WTC11 (cell line): ENCODE measurements around the gene CEP85L. TPM values are rescaled to one million over a fixed set of nuclear protein-coding genes. Genes with fewer than 3 reads are reported as not detected.

Experiments used
- ATAC-seq: fragments of 200-7000 bp; cut with Tn5 transposase; 2 replicates; pipeline ENCODE4 v1.10.0; 2021; ENCODE audit warnings: mild to moderate bottlenecking, moderate library complexity
- CTCF ChIA-PET: fragments of 300-600 bp; sonication (Branson Sonifier 250); formaldehyde crosslinking; loops from one replicate; lab custom pipeline; 2021; ENCODE audit warnings: antibody characterized with exemption; lab: Charles Lee
- POLR2A ChIA-PET: fragments of 350-600 bp; sonication (Branson Sonifier 250); formaldehyde crosslinking; loops from one replicate; lab custom pipeline; 2021; ENCODE audit warnings: antibody characterized with exemption; lab: Charles Lee
- DNase-seq: peaks from one replicate; pipeline ENCODE4 v3.0.0; 2021; ENCODE audit warnings: low spot score
- H3K27ac Mint-ChIP-seq: 2 replicates; pipeline ENCODE4 v1.8.0; 2021; ENCODE audit warnings: mixed read lengths
- H3K27me3 Mint-ChIP-seq: 2 replicates; pipeline ENCODE4 v1.8.0; 2021; ENCODE audit warnings: low read depth, mild to moderate bottlenecking, moderate library complexity, mixed read lengths
- H3K36me3 Mint-ChIP-seq: 2 replicates; pipeline ENCODE4 v1.8.0; 2021; ENCODE audit warnings: mixed read lengths
- H3K4me1 Mint-ChIP-seq: 2 replicates; pipeline ENCODE4 v1.8.0; 2022; ENCODE audit warnings: mixed read lengths
- H3K4me3 Mint-ChIP-seq: 2 replicates; pipeline ENCODE4 v1.8.0; 2021; ENCODE audit warnings: mild to moderate bottlenecking, moderate library complexity, mixed read lengths
- H3K9me3 Mint-ChIP-seq: 2 replicates; pipeline ENCODE4 v1.8.0; 2021; ENCODE audit warnings: mixed read lengths
- ATF1 ChIP-seq: sonication (generic); formaldehyde crosslinking; IDR thresholded peaks from 2 replicates; pipeline ENCODE4 v1.8.1; 2023; ENCODE audit warnings: mild to moderate bottlenecking, moderate library complexity, missing genetic modification reagents
- ETV6 ChIP-seq: sonication (generic); formaldehyde crosslinking; IDR thresholded peaks from 2 replicates; pipeline ENCODE4 v1.8.1; 2022; ENCODE audit warnings: mild to moderate bottlenecking, missing genetic modification reagents
- GRHL2 ChIP-seq: fragments of 250-450 bp; sonication (Bioruptor Pico); IDR thresholded peaks from 2 replicates; pipeline ENCODE4 v1.8.0; 2022; ENCODE audit warnings: mild to moderate bottlenecking, moderate library complexity; ENCODE audit not compliant: insufficient replicate concordance, severe bottlenecking
- HMGXB4 ChIP-seq: sonication (generic); formaldehyde crosslinking; IDR thresholded peaks from 2 replicates; pipeline ENCODE4 v1.8.1; 2023; ENCODE audit warnings: mild to moderate bottlenecking, moderate library complexity, missing genetic modification reagents
- JUN ChIP-seq: sonication (generic); formaldehyde crosslinking; IDR thresholded peaks from 2 replicates; pipeline ENCODE4 v1.8.0; 2023; ENCODE audit warnings: mild to moderate bottlenecking, missing genetic modification reagents
- MYBL2 ChIP-seq: sonication (generic); formaldehyde crosslinking; IDR thresholded peaks from 2 replicates; pipeline ENCODE4 v1.8.1; 2023; ENCODE audit warnings: mild to moderate bottlenecking, moderate library complexity, missing genetic modification reagents
- NR2C2 ChIP-seq: sonication (generic); formaldehyde crosslinking; IDR thresholded peaks from 2 replicates; pipeline ENCODE4 v1.8.0; 2022; ENCODE audit warnings: mild to moderate bottlenecking, missing genetic modification reagents
- SMAD4 ChIP-seq: sonication (generic); formaldehyde crosslinking; IDR thresholded peaks from 2 replicates; pipeline ENCODE4 v1.8.0; 2022; ENCODE audit warnings: mild to moderate bottlenecking, missing genetic modification reagents
- SP1 ChIP-seq: sonication (generic); formaldehyde crosslinking; conservative IDR thresholded peaks from 2 replicates; pipeline ENCODE4 v1.8.1; 2022; ENCODE audit warnings: missing genetic modification reagents
- TCF7 ChIP-seq: sonication (generic); formaldehyde crosslinking; IDR thresholded peaks from 2 replicates; pipeline ENCODE4 v1.8.0; 2022; ENCODE audit warnings: mild to moderate bottlenecking, low read depth, missing genetic modification reagents, moderate library complexity
- ZNF219 ChIP-seq: sonication (generic); formaldehyde crosslinking; IDR thresholded peaks from 2 replicates; pipeline ENCODE4 v1.8.0; 2023; ENCODE audit warnings: missing genetic modification reagents, mild to moderate bottlenecking, borderline replicate concordance
- ZNF263 ChIP-seq: sonication (generic); formaldehyde crosslinking; IDR thresholded peaks from 2 replicates; pipeline ENCODE4 v1.8.1; 2022; ENCODE audit warnings: low read depth, mild to moderate bottlenecking, moderate library complexity, missing genetic modification reagents
- ZNF532 ChIP-seq: fragments of 250-450 bp; sonication (Bioruptor Pico); IDR thresholded peaks from 2 replicates; pipeline ENCODE4 v1.9.0; 2021; ENCODE audit warnings: mild to moderate bottlenecking, borderline replicate concordance
- total RNA-seq: library from RNA; stranded (reverse); gene quantifications from 3 replicates; pipeline ENCODE4 v1.2.3, GENCODE V29; 2021
- TF ChIP-seq, protein P1 (sequence below): sonication (generic); formaldehyde crosslinking; IDR thresholded peaks from 2 replicates; pipeline ENCODE4 v1.8.0; 2023; ENCODE audit warnings: mild to moderate bottlenecking, missing genetic modification reagents
- TF ChIP-seq, protein P2 (sequence below): sonication (generic); formaldehyde crosslinking; IDR thresholded peaks from 2 replicates; pipeline ENCODE4 v1.8.0; 2022; ENCODE audit warnings: mild to moderate bottlenecking, missing genetic modification reagents
- TF ChIP-seq, protein P3 (sequence below): sonication (generic); formaldehyde crosslinking; conservative IDR thresholded peaks from 2 replicates; pipeline ENCODE4 v1.8.1; 2022; ENCODE audit warnings: mild to moderate bottlenecking, missing genetic modification reagents

CEP85L gene
- total RNA-seq, 1 experiment from 2014 or later = 32.5 TPM

GRCh38 chr6:118596774-118597320 is 54.5 kb downstream of the CEP85L start:
- no peak overlapping the region for H3K27ac Mint-ChIP-seq
- no peak overlapping the region for H3K4me3 Mint-ChIP-seq
- DNase-seq (no peak), ATAC-seq (no peak)
- POLR2A ChIA-PET = no interaction called here
- CTCF ChIA-PET = interaction anchor here (1.0 kb wide), 1 partner anchor 16 kb away, joined by 3 read pairs; no protein-coding TSS in a partner anchor
- peaks cover 25% of the 10 kb centered on the region for H3K4me1 Mint-ChIP-seq
- H3K27me3 Mint-ChIP-seq = no peaks in the 10 kb centered on the region
- H3K9me3 Mint-ChIP-seq = peaks cover 8% of the 10 kb centered on the region
- H3K36me3 Mint-ChIP-seq = 0 out of 2 replicates have a peak, but pooled peaks cover under 1% of the 10 kb centered on the region
- TF ChIP-seq, protein P1, sequence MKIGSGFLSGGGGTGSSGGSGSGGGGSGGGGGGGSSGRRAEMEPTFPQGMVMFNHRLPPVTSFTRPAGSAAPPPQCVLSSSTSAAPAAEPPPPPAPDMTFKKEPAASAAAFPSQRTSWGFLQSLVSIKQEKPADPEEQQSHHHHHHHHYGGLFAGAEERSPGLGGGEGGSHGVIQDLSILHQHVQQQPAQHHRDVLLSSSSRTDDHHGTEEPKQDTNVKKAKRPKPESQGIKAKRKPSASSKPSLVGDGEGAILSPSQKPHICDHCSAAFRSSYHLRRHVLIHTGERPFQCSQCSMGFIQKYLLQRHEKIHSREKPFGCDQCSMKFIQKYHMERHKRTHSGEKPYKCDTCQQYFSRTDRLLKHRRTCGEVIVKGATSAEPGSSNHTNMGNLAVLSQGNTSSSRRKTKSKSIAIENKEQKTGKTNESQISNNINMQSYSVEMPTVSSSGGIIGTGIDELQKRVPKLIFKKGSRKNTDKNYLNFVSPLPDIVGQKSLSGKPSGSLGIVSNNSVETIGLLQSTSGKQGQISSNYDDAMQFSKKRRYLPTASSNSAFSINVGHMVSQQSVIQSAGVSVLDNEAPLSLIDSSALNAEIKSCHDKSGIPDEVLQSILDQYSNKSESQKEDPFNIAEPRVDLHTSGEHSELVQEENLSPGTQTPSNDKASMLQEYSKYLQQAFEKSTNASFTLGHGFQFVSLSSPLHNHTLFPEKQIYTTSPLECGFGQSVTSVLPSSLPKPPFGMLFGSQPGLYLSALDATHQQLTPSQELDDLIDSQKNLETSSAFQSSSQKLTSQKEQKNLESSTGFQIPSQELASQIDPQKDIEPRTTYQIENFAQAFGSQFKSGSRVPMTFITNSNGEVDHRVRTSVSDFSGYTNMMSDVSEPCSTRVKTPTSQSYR (CRISPR knock-in tag) = no peak
- TF ChIP-seq ZNF263 (CRISPR knock-in tag) (no peak), GRHL2 (CRISPR knock-in tag) (no peak), SP1 (CRISPR knock-in tag) (no peak), ATF1 (no peak), ZNF532 (no peak), ZNF219 (no peak), NR2C2 (CRISPR knock-in tag) (no peak), MYBL2 (CRISPR knock-in tag) (no peak), ETV6 (CRISPR knock-in tag) (no peak), JUN (CRISPR knock-in tag) (no peak)
- TF ChIP-seq, protein P2, sequence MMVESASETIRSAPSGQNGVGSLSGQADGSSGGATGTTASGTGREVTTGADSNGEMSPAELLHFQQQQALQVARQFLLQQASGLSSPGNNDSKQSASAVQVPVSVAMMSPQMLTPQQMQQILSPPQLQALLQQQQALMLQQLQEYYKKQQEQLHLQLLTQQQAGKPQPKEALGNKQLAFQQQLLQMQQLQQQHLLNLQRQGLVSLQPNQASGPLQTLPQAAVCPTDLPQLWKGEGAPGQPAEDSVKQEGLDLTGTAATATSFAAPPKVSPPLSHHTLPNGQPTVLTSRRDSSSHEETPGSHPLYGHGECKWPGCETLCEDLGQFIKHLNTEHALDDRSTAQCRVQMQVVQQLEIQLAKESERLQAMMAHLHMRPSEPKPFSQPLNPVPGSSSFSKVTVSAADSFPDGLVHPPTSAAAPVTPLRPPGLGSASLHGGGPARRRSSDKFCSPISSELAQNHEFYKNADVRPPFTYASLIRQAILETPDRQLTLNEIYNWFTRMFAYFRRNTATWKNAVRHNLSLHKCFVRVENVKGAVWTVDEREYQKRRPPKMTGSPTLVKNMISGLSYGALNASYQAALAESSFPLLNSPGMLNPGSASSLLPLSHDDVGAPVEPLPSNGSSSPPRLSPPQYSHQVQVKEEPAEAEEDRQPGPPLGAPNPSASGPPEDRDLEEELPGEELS (CRISPR knock-in tag) = no peak
- TF ChIP-seq, protein P3, sequence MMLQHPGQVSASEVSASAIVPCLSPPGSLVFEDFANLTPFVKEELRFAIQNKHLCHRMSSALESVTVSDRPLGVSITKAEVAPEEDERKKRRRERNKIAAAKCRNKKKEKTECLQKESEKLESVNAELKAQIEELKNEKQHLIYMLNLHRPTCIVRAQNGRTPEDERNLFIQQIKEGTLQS = no peak

- POLR2A ChIA-PET = no interaction called here
- Mint-ChIP-seq H3K27ac (no peak overlapping the region), H3K27me3 (no peaks in the 10 kb centered on the region), H3K4me1 (peaks cover 39% of the 10 kb centered on the region), H3K4me3 (no peak overlapping the region), H3K36me3 (no peaks in the 10 kb centered on the region), H3K9me3 (peaks cover 5% of the 10 kb centered on the region; the same call in 1 of the 2 replicates)
- DNase-seq = no peak
- TF ChIP-seq TCF7 (CRISPR knock-in tag) (no peak), ETV6 (CRISPR knock-in tag) (no peak), MYBL2 (CRISPR knock-in tag) (no peak), SMAD4 (CRISPR knock-in tag) (no peak), HMGXB4 (CRISPR knock-in tag) (no peak)
- CTCF ChIA-PET = no interaction called here
- ATAC-seq = no peak
These were observed 56.5 kb downstream of the CEP85L start for GRCh38 chr6:118594877-118595276.
